HAP-1 (cell line): Measurements from ENCODE around the gene CST9.
A peak's percentile ranks its signal among the peaks of the same experiment; 100 is the strongest.

Experiments
- DNase-seq, 2 experiments: peaks; one replicate each; pipeline ENCODE4 v3.0.0-alpha.2; 2016 to 2020; ENCODE audit warnings: low spot score in 2 of 2
- H3K27me3 ChIP-seq: fragments of 250-450 bp; sonication (Bioruptor Pico); 2 replicates; pipeline ENCODE4 v1.5.1; 2020; ENCODE audit warnings: low read depth, mild to moderate bottlenecking, moderate library complexity
- H3K36me3 ChIP-seq: fragments of 250-450 bp; sonication (Bioruptor Pico); replicated peaks from 2 replicates; pipeline ENCODE4 v1.5.1; 2020; ENCODE audit warnings: mild to moderate bottlenecking
- H3K4me1 ChIP-seq: fragments of 250-450 bp; sonication (Bioruptor Pico); 2 replicates; pipeline ENCODE4 v1.5.1; 2020; ENCODE audit warnings: mild to moderate bottlenecking
- H3K4me3 ChIP-seq: fragments of 250-450 bp; sonication (Bioruptor Pico); 2 replicates; pipeline ENCODE4 v1.5.1; 2020; ENCODE audit warnings: mild to moderate bottlenecking, moderate library complexity
- H3K9me3 ChIP-seq: fragments of 250-450 bp; sonication (Bioruptor Pico); 2 replicates; pipeline ENCODE4 v1.5.1; 2020; ENCODE audit warnings: mild to moderate bottlenecking, moderate library complexity
- in situ Hi-C: fragments of 300-500 bp; cut with MboI; formaldehyde crosslinking; loops from 3 replicates; pipeline ENCODE4 v1.14.3; 2020; ENCODE audit warnings: low sequenced_read_pairs, inconsistent platforms, mixed read lengths

Gene CST9

DNA sequence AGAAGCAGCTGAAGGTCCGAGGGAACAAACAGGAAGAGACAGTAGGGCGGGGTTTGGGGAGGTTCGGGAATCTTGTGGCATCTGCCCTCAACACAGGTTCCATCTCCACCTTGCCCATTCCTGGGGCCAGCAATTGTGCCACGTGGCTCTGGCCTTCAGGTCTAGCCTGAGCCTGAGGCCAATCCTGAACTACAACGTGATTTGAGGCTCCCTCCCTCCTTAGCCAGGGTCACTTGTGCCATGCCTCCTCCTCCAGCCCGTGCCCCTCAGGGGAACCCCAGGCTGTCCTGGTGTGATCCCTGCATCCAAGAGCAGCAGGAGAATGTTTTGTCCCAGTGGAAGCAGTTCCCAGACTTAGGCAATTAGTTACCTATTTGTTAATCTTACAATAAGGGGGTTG lies 3.0 kb downstream of the CST9 start:
- Histone ChIP-seq H3K9me3 (no peaks in the 10 kb centered on the region), H3K4me3 (no peak overlapping the region), H3K4me1 (no peaks in the 10 kb centered on the region; the same call in 1 of the 2 replicates), H3K27me3 (no peaks in the 10 kb centered on the region), H3K36me3 (no peaks in the 10 kb centered on the region)
- DNase-seq = no peak
- in situ Hi-C loops = no loop called here

DNA sequence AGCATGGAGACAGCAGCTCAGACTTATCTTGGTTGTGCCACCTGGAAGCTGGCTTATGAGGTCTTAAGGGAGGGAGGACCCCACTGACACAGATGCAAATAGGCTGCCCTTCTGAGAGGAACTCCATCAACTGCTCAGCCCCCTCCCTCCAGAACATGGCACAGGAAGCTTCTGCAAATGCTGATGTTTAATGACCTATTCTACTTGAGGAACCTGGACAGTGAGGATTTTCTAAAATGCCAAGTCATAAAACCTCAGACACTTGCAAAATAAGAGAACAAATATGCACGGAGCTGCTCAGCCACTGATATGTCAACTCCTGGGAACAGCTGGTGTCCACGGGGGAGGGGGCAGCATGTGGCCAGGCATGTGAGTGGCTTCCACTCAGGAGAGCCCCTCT lies 3.5 kb downstream of the CST9 start:
- Histone ChIP-seq H3K9me3 (no peaks in the 10 kb centered on the region), H3K4me3 (no peak overlapping the region), H3K27me3 (no peaks in the 10 kb centered on the region), H3K4me1 (peaks cover under 1% of the 10 kb centered on the region; the same call in 1 of the 2 replicates), H3K36me3 (no peaks in the 10 kb centered on the region)
- in situ Hi-C loops = no loop called here
- DNase-seq = no peak

DNA sequence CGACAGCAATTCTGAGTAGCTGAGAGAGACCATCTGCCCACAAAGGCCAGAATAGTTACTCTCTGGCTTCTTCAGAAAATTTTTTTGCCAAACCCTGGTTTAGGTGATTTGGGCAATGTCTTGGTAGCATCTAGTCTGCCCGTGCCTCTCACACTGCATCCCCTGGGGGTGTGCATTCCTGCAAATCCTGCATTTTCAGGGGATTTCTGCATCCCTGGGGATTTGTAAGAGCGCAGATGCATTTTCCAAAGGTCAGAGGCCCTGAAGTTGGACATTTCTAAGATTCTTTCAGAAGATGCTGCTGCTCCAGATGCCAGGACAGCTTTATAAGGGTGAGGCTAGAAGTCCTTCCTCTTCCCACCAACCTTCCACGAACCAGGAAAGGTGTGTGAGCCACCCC lies 4.0 kb downstream of the CST9 start:
- Histone ChIP-seq H3K9me3 (no peaks in the 10 kb centered on the region), H3K4me3 (no peak overlapping the region), H3K27me3 (no peaks in the 10 kb centered on the region), H3K4me1 (peaks cover 5% of the 10 kb centered on the region), H3K36me3 (no peaks in the 10 kb centered on the region)
- no peak for DNase-seq
- in situ Hi-C loops = no loop called here

DNA sequence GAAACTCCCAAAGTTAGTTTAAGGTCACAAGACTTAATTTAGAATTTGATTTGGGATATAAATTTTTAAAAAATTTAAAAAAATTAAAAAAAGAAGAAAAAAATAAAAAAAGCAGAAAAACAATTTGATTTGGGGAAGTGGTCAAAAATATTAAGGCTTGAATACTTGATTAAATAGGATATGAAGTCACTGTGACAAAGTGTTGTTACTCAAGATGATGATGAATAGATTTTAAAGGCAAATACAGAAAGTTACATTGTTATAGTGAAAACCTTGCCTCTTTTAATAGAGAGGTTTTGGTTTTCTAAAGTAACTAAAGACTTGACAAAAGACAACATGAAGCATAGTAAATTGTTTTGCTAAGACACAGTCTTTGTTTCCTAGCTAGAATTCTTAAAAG lies 7.2 kb downstream of the CST9 start:
- H3K4me1 ChIP-seq = peaks cover 12% of the 10 kb centered on the region
- H3K9me3 ChIP-seq = no peaks in the 10 kb centered on the region
- no peaks in the 10 kb centered on the region for H3K27me3 ChIP-seq
- no peaks in the 10 kb centered on the region for H3K36me3 ChIP-seq
- in situ Hi-C loops = no loop called here
- DNase-seq = no peak
- no peak overlapping the region for H3K4me3 ChIP-seq

GRCh38 chr20:23596579-23597250 lies 9.0 kb downstream of the CST9 start:
- no peaks in the 10 kb centered on the region for H3K9me3 ChIP-seq
- no peaks in the 10 kb centered on the region for H3K27me3 ChIP-seq
- H3K4me3 ChIP-seq = no peak overlapping the region
- in situ Hi-C loops = no loop called here
- peak in 1 of 2 experiments; percentile 30 for DNase-seq
- H3K36me3 ChIP-seq = no peaks in the 10 kb centered on the region
- H3K4me1 ChIP-seq = peaks cover 12% of the 10 kb centered on the region

GRCh38 chr20:23595941-23596340 lies 9.8 kb downstream of the CST9 start:
- H3K4me3 ChIP-seq = no peak overlapping the region
- peaks cover 12% of the 10 kb centered on the region for H3K4me1 ChIP-seq
- H3K27me3 ChIP-seq = no peaks in the 10 kb centered on the region
- no peaks in the 10 kb centered on the region for H3K9me3 ChIP-seq
- H3K36me3 ChIP-seq = no peaks in the 10 kb centered on the region
- in situ Hi-C loops = no loop called here
- no peak for DNase-seq

DNA sequence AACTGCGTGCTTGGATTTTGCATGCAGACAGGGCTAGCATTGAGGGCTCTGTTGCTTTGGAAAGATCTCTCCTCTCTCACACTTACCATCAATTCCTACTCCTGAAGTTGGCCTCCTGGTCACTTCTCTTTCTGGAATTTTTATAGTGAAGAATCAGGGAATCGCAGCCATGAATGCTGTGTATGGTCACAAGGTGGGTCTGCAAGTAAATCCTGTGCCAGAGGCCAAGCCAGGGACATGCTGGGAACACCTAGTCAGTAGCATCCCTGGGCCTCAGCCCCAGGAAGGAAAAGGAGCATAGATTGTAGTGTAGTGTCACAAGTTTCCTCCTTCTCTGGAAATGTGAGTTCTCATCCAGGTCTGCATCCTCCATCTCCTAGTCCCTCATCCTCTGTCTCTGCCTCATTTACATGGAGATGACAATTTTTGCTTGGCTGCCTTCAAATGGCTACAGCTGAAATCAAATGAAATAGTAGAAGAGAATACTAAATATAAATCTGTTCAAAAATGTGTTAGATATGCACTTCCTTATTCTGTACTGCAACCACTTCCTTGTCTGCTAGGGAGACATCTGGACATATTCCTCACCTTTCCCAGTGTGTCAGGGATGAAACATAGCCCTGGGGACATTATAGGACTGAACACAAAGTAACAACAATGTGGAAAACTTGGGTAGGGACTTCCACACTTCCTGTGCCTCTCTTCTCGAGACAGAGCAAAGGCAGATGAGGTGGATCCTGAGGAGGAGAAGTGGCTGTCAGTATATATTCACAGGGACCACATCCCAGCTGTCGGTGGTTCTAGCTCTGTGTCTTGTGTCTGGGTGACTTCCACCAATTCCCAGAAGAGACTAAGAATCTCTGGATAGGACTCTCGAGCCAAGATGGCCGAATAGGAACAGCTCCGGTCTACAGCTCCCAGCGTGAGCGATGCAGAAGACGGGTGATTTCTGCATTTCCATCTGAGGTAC lies 17.0 kb downstream of the CST9 start:
- Histone ChIP-seq H3K36me3 (no peaks in the 10 kb centered on the region), H3K4me1 (no peaks in the 10 kb centered on the region), H3K9me3 (no peaks in the 10 kb centered on the region), H3K27me3 (no peaks in the 10 kb centered on the region), H3K4me3 (no peak overlapping the region)
- DNase-seq = no peak
- in situ Hi-C loops = no loop called here

DNA sequence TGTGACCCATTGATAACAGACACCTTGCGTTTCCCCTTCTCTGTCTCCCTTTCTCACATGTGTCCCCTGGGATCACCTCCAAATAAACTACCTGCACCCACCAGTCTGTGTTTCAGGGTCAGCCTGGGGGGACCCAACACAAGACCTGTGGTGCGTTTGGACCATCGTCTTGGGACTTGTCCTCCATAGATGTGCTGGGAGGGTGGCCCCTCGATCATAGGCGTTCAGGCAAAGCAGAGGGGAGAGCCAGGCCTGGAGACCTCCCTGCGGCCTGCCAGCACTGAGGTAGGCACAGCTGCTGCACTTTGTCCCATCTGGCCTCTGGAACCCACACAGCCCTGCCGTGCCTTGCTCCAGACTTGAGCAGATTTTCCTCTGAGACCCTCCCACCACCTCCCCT lies 18.1 kb downstream of the CST9 start:
- in situ Hi-C loops = no loop called here
- Histone ChIP-seq H3K9me3 (no peaks in the 10 kb centered on the region), H3K36me3 (no peaks in the 10 kb centered on the region), H3K27me3 (no peaks in the 10 kb centered on the region), H3K4me3 (no peak overlapping the region), H3K4me1 (no peaks in the 10 kb centered on the region)
- no peak for DNase-seq

- no peaks in the 10 kb centered on the region for H3K36me3 ChIP-seq
- H3K4me1 ChIP-seq = no peaks in the 10 kb centered on the region
- no peak overlapping the region for H3K4me3 ChIP-seq
- in situ Hi-C loops = no loop called here
- DNase-seq = no peak
- H3K27me3 ChIP-seq = no peaks in the 10 kb centered on the region
- H3K9me3 ChIP-seq = no peaks in the 10 kb centered on the region
These were observed 18.8 kb downstream of the CST9 start for GRCh38 chr20:23586735-23587525.

DNA sequence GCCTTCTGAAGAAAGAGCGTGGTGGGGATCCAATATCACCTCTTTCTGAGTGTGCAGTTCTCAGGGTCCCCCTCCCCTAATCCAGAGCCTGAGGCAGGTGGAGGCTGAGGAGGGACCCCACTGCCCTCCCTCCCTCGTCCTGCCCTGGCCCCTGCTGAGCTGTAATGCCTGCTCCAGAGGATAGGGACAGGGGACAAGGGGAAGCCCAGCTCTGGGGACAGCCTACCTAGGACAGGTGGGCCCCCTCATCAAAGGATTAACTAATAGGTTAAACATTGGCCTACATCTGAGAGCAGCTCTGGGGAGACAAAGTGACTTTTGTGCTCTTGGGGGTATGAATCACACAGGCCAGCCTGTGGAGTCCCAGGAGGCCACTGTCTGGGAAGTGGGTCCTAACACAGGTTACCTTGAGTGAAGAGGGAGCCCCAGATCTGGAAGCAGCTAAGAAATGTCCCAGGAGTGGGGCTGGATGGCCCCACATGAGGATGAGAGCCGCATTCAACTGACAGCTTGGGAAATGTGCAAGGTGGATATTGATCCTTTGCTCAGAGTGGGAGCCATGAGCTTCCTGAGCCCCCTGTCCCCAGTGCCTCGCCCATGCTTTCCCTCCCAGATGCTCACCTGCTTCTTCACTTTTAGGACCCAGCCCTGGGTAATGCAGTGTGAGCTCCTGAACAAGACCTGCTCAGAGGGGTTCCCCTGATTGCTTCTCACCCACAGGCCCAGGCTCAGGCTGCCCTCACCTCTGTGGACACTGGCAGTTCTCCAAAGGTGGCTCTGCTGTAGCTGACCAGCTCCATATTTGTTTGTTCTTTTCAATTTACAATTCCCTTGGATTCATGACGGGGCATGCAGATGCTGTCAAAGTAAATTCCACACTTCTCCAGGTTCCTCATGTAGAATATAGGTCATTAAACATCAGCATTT lies 19.6 kb downstream of the CST9 start:
- Histone ChIP-seq H3K4me3 (no peak overlapping the region), H3K27me3 (no peaks in the 10 kb centered on the region), H3K4me1 (no peaks in the 10 kb centered on the region), H3K9me3 (no peaks in the 10 kb centered on the region), H3K36me3 (no peaks in the 10 kb centered on the region)
- DNase-seq = no peak
- in situ Hi-C loops = no loop called here

GRCh38 chr20:23585449-23585807 lies 20.3 kb downstream of the CST9 start:
- H3K9me3 ChIP-seq = no peaks in the 10 kb centered on the region
- no peak for DNase-seq
- no peaks in the 10 kb centered on the region for H3K4me1 ChIP-seq
- H3K4me3 ChIP-seq = no peak overlapping the region
- in situ Hi-C loops = no loop called here
- H3K27me3 ChIP-seq = no peaks in the 10 kb centered on the region
- no peaks in the 10 kb centered on the region for H3K36me3 ChIP-seq

DNA sequence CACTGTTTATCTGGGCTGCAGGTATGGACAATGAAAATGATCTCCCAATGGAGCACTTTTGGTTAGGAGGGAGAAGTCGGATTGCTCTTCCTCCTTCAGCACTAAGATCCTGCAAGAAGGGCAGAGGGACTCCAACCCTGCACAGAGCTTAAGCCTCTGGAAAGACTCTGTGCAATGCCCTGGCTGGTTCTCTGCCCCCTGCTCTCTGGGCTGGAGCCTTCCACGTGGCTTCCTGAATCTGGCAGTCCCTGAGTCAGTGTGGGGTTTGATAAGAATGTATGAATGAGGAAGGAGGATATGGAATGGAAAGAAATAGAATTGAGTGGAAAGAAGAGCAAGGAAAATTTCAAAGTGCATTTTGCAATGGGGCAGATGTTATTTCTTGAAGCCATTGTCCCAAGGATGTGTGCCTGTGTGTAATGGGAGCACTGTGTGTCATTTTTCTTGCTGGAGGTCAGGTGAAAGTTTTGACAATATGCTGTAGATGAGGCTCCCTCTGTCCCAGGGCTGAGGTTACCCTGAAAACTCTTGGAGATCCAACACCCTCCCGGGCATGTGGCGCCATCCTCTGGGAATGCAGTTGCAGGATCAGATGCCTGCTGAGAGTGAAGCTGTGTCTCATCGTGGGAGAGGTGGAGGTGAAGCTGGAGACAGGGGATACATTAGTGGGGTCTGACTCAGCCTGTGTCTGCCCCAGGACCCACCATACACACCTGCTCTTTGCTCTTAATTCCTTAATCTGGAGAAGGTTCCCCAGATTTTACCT lies 21.1 kb downstream of the CST9 start:
- Histone ChIP-seq H3K27me3 (no peaks in the 10 kb centered on the region), H3K9me3 (no peaks in the 10 kb centered on the region), H3K4me3 (no peak overlapping the region), H3K36me3 (no peaks in the 10 kb centered on the region), H3K4me1 (no peaks in the 10 kb centered on the region)
- DNase-seq = no peak
- in situ Hi-C loops = no loop called here
